Muscle of leg (tissue), 11 donors: ENCODE results near the gene CLMN. TPM values are rescaled to one million over a fixed set of nuclear protein-coding genes. Genes with fewer than 3 reads are reported as not detected.

Experiments used
- DNase-seq: peaks from one replicate; pipeline ENCODE4 v3.0.0; 2013
- H3K27ac ChIP-seq: one replicate; pipeline ENCODE4 v1.5.1; 2013; ENCODE audit warnings: mild to moderate bottlenecking, low read length, control low read depth
- H3K27me3 ChIP-seq: one replicate; pipeline ENCODE4 v1.6.1; 2013; ENCODE audit warnings: low read length; ENCODE audit not compliant: control insufficient read depth, insufficient read depth
- H3K36me3 ChIP-seq: one replicate; pipeline ENCODE4 v1.6.1; 2013; ENCODE audit warnings: low read length; ENCODE audit not compliant: control insufficient read depth, insufficient read depth
- H3K4me1 ChIP-seq: one replicate; pipeline ENCODE4 v1.6.1; 2013; ENCODE audit warnings: low read length; ENCODE audit not compliant: control insufficient read depth, insufficient read depth
- H3K4me3 ChIP-seq: one replicate; pipeline ENCODE4 v1.5.1; 2013; ENCODE audit warnings: low read length, control low read depth
- H3K9me3 ChIP-seq: replicated peaks from 2 replicates; pipeline ENCODE4 v1.6.1; 2013; ENCODE audit warnings: low read depth, low read length; ENCODE audit not compliant: control insufficient read depth
- WGBS: methylation state at CpG from one replicate; pipeline ENCODE4 v1.1.5; 2013; ENCODE audit warnings: missing lambda C conversion rate; ENCODE audit not compliant: insufficient coverage; 5-methylcytosine and 5-hydroxymethylcytosine counted together
- polyA plus RNA-seq, 8 donors: library from polyadenylated mRNA; unstranded; fragments of 120-200 nt; gene quantifications; one replicate each; pipeline versions ENCODE4 v1.2.1 to v1.2.3, GENCODE V29; 2013; ENCODE audit warnings: inconsistent platforms in 1 of 8, low replicate concordance in 1 of 8; ENCODE audit not compliant: insufficient read length in 8 of 8, insufficient read depth in 1 of 8
- total RNA-seq: library from RNA; stranded (reverse); fragments of 120-200 nt; gene quantifications from one replicate; pipeline ENCODE4 v1.2.4, GENCODE V29; 2013

The CLMN gene
- total and polyA plus RNA-seq, 9 donors = 2.1 to 4.0 (median 2.8) TPM

DNA sequence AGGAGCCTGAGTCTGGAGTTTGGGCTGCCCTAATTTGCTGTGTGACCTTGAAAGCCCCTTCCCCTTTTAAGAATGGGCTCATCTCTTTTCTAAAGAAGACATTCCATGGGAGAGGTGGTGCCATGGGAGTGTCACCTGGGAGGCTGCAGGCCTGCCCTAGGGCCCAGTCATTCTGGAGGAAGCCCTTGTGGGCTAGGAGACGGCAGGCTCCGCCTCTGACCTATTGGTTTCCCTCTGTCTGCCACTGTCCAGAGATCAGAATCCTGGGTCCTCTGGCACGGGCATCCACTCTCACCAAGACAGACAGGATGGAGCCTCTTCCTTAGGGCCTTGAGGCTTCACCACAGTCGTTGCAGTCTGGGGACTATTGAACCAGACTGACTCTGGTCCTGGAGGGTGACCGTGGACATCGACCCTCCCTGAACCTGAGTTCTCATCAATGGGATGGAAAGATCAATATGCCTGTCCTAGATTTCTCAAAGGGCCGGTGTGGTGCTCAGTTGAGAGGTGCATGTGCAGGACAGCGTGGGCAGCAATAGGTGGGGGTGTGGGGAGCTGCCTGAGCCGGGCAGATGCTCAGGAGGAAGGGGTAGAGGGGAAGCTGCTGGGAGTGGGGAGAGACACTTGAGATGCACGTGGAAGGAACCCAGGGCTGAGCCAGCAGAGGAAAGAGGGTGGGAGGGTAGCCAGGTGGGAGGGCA is 12.2 kb upstream of the CLMN start:
- H3K27ac ChIP-seq = no peak overlapping the region
- no peak overlapping the region for H3K4me3 ChIP-seq
- no peaks in the 10 kb centered on the region for H3K9me3 ChIP-seq
- H3K36me3 ChIP-seq = no peaks in the 10 kb centered on the region
- H3K4me1 ChIP-seq = no peaks in the 10 kb centered on the region
- H3K27me3 ChIP-seq = peaks cover 14% of the 10 kb centered on the region
- WGBS = 74% methylated on average over 10 of the region's 10 CpGs
- DNase-seq = no peak

DNA sequence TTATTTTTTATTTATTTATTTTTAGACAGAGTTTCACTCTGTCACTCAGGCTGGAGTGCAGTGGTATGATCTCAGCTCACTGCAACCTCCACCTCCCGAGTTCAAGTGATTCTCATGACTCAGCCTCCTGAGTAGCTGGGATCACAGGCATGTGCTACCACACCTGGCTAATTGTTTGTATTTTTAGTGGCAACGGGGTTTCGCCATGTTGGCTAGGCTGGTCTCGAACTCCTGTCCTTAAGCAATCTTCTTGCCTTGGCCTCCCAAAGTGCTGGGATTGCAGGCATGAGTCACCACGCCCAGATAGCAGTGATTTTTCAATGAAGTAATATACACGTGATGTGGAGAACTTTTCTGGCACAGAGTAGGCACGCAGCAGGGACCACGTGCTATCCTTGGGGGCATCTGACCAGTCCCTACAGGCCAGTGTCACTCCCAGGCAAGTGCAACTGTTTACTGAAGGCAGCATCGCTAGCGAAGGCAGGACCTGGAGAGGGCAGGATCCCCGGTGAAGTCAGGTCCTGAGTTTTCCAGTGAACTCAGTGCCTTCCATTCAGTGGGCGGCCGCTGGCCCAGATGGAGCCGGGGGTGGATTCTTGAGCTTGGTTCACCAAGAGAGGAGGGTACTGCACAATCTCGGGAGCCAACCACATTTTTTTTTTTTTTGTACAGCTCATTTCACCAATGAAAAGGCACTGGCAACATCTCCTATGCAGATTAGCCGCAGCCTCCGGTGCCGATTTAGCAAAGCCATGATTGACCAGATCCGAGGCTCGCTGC is 11.1 kb upstream of the CLMN start:
- H3K27me3 ChIP-seq = peaks cover 12% of the 10 kb centered on the region
- 88% methylated on average over 18 of the region's 20 CpGs for WGBS
- H3K4me3 ChIP-seq = no peak overlapping the region

GRCh38 chr14:95329941-95330340 is 10.2 kb upstream of the CLMN start:
- Histone ChIP-seq H3K27me3 (peaks cover 12% of the 10 kb centered on the region), H3K36me3 (no peaks in the 10 kb centered on the region), H3K4me1 (no peaks in the 10 kb centered on the region), H3K27ac (no peak overlapping the region), H3K9me3 (no peaks in the 10 kb centered on the region), H3K4me3 (no peak overlapping the region)
- WGBS = 85% methylated on average over 6 of the region's 9 CpGs
- DNase-seq = no peak

More for the DNA sequence above, 11.1 kb upstream of the CLMN start:
- H3K36me3 ChIP-seq = no peaks in the 10 kb centered on the region
- H3K9me3 ChIP-seq = no peaks in the 10 kb centered on the region
- no peak for DNase-seq
- H3K27ac ChIP-seq = no peak overlapping the region
- no peaks in the 10 kb centered on the region for H3K4me1 ChIP-seq

GRCh38 chr14:95328729-95329503 is 9.2 kb upstream of the CLMN start:
- no peak overlapping the region for H3K4me3 ChIP-seq
- no peaks in the 10 kb centered on the region for H3K9me3 ChIP-seq
- no peak overlapping the region for H3K27ac ChIP-seq
- H3K27me3 ChIP-seq = peaks cover 12% of the 10 kb centered on the region
- WGBS = 31% methylated on average over 4 of the region's 13 CpGs
- no peaks in the 10 kb centered on the region for H3K36me3 ChIP-seq
- no peaks in the 10 kb centered on the region for H3K4me1 ChIP-seq
- no peak for DNase-seq

DNA sequence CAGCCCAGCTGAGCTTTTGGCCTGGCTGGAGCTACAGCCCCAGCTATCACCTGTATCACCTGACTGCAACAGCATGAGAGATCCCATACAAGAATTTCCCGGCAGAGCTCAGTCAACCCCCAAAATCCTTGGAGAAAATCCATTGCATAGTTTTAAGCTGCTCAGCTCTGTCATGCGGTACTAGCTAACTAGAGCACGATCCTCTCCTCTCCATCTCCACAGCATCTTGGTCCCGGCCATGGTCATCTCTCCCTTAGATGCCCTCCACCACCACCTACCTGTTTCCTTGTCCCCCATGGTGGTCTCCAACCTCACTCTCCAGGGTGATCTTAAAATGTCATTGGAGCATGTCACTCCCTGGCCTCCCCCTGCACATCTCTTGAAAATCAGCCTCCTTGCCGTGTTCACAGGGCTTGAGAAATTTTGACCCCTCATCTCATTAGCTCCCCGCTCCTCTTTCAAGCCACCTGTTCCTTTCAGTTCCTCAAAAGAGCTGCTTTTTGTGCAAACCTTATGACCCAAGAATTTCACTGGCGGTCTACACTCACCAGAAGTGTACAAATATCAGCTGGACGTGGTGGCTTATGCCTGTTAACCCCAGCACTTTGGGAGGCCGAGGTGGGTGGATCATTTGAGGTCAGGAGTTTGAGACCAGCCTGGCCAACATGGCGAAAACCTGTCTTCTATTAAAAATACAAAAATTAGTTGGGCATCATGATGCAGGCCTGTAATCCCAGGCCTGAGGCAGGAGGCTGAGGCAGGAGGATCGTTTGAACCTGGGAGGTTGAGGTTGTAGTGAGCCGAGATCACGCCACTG is 8.1 kb upstream of the CLMN start:
- Histone ChIP-seq H3K27me3 (peaks cover 14% of the 10 kb centered on the region), H3K4me1 (no peaks in the 10 kb centered on the region), H3K27ac (no peak overlapping the region), H3K36me3 (no peaks in the 10 kb centered on the region), H3K4me3 (no peak overlapping the region), H3K9me3 (no peaks in the 10 kb centered on the region)
- WGBS = 80% methylated on average over 7 of the region's 13 CpGs
- no peak for DNase-seq

- no CpG with 5 or more reads among the region's 3 CpGs for WGBS
- H3K4me1 ChIP-seq = no peaks in the 10 kb centered on the region
Measured at GRCh38 chr14:95326987-95327386, 7.3 kb upstream of the CLMN start.

GRCh38 chr14:95323917-95324316 is 4.2 kb upstream of the CLMN start:
- Histone ChIP-seq H3K4me3 (no peak overlapping the region), H3K27ac (no peak overlapping the region), H3K36me3 (no peaks in the 10 kb centered on the region), H3K27me3 (peaks cover 24% of the 10 kb centered on the region), H3K4me1 (peaks cover 19% of the 10 kb centered on the region), H3K9me3 (no peaks in the 10 kb centered on the region)
- WGBS = 54% methylated on average over 5 of the region's 7 CpGs
- DNase-seq = no peak

More at GRCh38 chr14:95326987-95327386, 7.3 kb upstream of the CLMN start:
- no peaks in the 10 kb centered on the region for H3K36me3 ChIP-seq
- H3K27me3 ChIP-seq = peaks cover 13% of the 10 kb centered on the region
- no peak for DNase-seq
- no peak overlapping the region for H3K4me3 ChIP-seq
- no peaks in the 10 kb centered on the region for H3K9me3 ChIP-seq
- H3K27ac ChIP-seq = no peak overlapping the region

- H3K27ac ChIP-seq = no peak overlapping the region
- H3K4me1 ChIP-seq = peaks cover 23% of the 10 kb centered on the region
Measured at GRCh38 chr14:95323361-95323760, 3.7 kb upstream of the CLMN start.

GRCh38 chr14:95322651-95323050 is 2.9 kb upstream of the CLMN start:
- no peaks in the 10 kb centered on the region for H3K9me3 ChIP-seq
- peaks cover 25% of the 10 kb centered on the region for H3K4me1 ChIP-seq
- no peak for DNase-seq
- no peak overlapping the region for H3K27ac ChIP-seq
- H3K36me3 ChIP-seq = no peaks in the 10 kb centered on the region
- H3K27me3 ChIP-seq = peaks cover 30% of the 10 kb centered on the region
- no peak overlapping the region for H3K4me3 ChIP-seq
- 80% methylated on average over 1 of the region's 4 CpGs for WGBS

More at GRCh38 chr14:95323361-95323760, 3.7 kb upstream of the CLMN start:
- Histone ChIP-seq H3K36me3 (no peaks in the 10 kb centered on the region), H3K4me3 (no peak overlapping the region), H3K27me3 (peaks cover 28% of the 10 kb centered on the region), H3K9me3 (no peaks in the 10 kb centered on the region)
- 100% methylated on average over 1 of the region's 6 CpGs for WGBS
- DNase-seq = no peak
